ENCODE measurements around the gene CRY1.
A peak's percentile ranks its signal among the peaks of the same experiment; 100 is the strongest.

The CRY1 gene

DNA sequence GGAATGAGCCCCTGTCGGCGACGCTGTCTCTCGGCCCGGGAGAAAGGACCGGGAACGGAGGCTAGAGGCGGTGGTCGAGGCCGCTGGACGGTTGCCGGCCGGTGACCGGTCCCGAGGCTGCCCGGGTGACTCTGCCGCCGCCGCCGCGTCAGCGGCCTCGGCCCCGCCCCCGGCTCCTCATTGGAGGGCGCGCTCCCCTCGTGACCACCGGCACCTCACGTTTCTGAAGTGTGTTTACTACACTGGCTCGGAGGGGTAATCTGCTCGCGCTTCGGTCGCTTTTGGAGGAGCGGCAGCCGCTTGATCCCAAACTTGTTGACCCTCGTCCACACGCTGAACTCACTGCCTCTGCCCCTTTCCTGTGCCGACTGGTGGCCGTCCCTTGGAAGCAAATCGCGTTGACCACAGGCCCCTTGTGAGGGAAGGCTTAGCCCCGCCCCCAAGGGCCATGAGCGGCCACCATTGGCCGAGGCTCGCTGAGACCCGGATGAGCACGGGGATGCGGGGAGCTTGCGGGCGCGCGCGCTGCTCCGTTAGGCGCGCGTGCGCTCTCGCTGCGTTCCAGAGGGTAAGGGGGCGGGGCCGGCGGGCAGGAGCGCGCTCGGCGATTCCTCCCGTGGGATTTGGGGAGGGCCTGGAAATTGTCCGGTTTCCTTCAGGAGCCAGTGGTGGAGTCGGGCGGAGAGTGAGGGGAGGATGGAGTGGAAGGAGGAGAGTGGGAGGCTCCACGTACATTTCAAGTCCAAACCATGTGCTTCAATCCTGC lies at the start of gene CRY1:
Gene CRY1 (minus strand): TSS at position 133 of the 766 bp plus-strand sequence. CDS start 588 bp downstream, outside the sequence.
- DNase-seq (ENCODE audit: low read depth in 2 of 2) = peak; percentile 89 to 92

DNA sequence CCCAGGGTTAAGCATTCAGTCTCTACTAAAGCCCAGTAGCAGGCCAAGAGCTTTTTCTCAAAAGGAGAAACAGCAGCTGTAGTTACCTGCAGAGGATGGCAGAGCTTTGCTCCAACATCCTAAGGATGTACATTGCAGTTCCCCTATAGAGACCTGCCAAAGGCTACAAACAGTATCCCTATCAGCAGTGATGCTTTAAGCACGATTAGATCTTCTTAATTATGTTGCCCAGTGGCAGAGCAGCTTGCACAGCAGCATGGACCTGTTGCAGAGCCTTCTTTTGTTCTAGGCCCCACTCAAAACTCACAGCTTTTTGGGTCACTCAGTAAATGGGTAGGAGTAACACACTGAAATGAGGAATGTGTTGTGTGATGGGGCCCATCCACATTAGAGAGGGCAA lies 46.4 kb upstream of the CRY1 start:
- DNase-seq (ENCODE audit: low read depth in 2 of 2) = no peak

DNA sequence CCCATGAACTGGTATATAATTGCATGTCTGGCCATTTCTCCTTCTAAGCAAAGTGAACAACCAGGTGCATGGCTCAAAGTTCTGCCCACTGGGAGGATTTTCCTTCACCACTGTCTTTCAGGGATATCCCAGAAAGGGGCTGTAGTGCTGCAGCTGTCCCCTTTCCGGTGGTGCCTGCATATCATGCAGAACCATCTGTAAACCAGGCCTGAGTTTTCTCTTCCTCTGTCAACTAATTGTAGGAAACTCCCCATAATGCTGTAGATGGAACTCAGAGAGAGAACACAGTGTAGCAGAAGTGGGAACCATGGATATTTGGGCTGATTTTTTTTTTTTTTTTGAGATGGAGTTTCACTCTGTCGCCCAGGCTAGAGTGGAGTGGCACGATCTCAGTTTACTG lies 45.6 kb upstream of the CRY1 start:
- no peak for DNase-seq (ENCODE audit: low read depth in 2 of 2)

DNA sequence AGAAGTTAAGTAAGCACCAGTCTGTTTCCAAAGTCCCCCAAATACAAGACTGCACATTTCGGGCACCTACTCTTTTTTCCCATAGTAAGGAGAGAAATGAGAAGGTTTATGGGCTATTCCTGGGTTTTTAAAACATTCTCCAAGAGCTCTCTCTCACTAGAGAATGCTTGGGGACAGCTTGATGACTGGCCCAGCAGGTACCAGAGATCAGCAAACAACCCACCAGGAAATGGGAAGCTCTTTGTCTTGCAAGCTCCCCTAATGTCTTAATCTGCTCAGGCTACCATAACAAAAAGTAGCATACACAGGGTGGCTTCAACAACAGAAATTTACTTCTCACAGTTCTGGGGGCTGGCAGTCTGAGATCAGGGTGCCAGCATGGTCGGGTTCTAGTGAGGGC lies 41.8 kb upstream of the CRY1 start:
- no peak for DNase-seq (ENCODE audit: low read depth in 2 of 2)

DNA sequence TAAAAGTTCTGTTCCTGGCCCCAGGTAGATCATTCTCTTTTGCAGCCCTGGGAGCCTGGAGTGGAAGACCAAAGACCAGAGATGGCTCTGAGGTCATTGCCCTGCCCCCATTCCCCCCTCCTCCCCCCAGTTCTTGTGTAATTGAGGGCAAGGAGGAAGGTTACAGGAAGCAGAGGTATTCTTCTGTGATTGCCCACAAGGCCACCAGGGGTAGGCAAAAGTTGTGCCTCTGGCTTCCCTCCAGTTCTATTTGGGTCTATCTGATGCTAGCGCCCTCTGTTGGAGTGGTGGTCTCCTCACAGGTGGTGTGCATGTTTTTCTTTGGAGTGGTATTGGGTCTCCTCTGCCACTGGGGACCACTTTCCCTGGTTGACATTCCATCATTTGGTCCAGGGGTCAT lies 41.2 kb upstream of the CRY1 start:
- peak in 1 of 2 donors; percentile 13 for DNase-seq (ENCODE audit: low read depth in 2 of 2)

DNA sequence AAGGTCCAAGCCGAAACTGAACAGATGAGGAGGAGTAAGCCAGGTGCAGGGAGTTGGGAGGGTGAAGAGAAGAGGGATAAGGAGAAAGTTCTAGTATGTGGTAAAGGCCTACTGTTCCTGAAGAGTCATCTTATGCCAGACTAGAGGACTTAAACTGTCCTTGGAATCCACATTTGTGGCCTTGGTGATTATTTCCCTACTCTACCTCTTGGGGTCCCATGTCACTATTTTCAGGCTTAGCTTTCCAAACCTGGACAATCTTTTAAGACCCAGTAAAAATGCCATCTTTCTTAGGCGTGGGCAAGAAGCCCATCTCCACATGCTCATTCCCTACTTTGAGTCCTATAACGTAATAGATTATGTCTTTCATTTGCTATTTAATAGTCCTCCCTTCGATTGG lies 40.1 kb upstream of the CRY1 start:
- no peak for DNase-seq (ENCODE audit: low read depth in 2 of 2)

DNA sequence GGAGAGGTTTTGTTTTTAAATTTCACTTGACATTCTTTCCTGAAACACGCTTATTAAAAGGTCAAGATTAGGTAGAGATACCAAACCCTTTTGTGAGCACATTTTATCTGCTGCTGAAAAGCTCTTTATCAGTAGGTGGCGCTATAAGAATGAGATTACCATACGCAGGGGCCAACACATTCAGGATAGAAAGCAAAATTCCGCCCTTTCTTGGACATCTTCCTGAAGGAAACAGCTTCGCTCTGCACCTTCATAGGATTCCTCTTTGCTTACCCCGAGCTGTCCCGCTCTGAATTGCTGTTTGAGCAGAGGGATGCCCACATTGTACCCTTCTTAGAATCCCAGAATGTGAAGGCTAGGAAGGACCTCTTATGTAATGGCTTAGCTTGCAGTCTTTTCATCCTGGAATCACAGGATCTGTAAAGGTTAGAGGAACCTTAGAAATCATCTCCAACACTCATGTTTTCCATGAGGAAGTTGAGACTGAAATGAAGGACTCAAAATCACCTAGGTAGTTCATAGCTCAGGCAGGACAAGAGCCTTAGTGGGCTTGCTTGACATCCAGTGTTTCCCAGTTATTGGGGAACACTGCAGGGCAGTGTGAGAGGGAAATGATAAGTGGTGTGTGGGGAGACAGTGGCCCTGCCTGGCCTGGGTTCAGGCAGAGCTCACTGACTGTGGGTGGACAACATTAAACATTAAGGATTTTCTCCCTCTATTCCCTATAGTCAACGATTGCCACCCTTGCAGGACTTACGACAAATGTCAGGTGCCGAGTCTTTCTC lies 38.7 kb upstream of the CRY1 start:
- DNase-seq (ENCODE audit: low read depth in 2 of 2) = no peak

DNA sequence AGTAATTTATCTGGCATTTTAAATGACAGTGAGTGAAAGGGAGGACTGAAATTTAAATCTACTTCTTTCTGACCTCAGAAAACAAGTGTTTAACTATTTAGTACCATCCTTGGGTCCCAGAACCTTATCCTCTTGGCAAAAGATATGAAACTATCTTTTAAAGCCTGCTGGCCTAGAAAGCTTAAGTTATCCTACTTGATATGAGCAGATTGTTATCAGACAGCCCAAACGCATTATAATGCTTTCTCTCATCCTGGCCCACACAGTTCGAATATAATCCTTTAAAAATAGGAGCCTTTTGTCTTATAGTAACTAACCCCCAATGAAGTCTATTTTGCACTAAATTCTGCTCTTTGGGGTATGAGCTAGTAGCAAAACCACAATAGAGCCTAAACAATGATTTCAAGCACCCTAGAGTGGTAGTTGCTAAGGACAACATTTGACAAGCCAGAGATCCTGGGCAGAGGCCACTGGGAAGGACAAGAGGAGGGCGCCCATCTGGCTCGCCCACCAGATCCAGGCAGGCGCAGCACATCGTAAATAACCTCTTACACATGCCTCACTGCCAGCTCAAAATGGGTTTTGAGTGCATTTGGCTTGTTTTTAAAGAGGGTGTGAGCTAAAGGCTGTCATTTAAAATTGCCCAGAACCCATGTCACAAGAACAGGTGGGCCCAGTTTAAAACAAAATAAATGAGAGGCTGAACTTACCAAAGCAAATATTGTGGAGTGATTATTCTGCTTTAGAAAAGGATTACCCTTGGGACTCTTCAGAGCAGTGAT lies 37.7 kb upstream of the CRY1 start:
- no peak for DNase-seq (ENCODE audit: low read depth in 2 of 2)

DNA sequence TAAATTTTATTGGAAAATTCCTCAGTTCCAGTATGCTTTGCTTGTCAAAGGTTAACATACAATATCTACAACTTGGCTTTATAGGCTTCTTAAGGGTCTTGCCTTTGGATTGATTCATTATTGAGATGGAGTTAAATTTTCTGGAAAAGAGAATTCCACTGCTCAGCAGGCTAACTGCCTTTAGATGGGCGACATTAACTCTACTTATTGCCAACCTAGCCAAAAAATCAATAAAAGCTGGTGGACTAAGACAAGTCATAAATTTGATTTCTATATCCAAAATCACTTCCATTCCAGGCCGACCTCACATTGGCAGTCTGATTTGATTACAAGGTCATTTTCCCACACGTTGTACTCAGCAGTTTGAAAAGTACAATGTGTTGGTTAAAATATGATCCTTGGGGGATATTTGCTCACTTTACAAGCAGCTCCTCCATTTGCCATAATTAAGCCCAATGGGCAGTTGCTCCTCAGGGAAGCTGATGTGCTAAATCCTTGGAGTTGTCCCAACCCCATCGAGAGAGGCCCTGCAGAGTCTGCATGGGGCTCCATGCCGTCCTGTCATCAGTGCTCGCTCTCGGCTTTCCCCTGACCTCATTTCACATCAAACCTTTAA lies 36.1 kb upstream of the CRY1 start:
- DNase-seq (ENCODE audit: low read depth in 2 of 2) = no peak

DNA sequence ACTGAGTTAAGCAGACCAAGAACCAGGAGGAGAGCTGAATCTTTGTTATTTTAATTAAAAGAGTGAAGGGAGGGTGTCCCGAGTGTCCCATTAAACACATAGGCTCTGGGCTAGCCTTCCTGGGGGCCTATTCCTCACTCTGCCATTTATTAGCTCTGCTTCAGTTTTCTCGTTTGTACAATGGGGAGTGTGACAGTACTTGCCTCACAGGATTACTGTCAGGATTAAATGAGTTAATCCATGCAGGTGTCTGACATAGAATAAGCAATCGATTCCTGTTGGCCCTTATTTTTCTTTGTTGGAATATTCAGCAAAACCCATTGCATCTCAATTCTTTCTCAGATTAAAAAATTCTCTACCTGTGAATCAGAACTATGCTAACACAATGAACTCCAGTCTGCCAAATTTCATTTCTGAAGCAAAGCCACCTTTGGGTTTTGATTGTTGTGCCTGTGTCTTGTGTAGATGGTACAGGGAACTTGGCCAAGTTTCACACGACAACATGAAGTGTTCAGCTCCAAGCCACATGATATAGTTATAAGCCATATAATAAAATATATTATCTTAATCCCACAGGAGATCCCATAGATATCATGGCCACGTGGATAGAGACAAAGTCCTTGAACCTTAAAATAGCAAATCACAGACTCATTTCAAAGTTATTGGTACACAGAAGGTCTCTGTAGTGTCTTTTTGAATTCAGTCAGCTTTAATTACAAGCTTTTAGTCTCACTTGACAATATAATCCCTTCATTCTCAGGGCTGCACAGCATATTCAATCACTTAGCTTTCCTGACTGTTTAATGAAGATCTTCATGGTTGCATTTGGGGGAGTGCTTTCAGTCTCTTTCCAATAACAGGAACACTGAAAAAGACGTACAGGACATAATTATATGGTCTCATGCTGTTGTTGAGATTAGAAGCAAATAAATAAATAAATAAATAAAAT lies 34.4 kb upstream of the CRY1 start:
- DNase-seq (ENCODE audit: low read depth in 2 of 2) = no peak

DNA sequence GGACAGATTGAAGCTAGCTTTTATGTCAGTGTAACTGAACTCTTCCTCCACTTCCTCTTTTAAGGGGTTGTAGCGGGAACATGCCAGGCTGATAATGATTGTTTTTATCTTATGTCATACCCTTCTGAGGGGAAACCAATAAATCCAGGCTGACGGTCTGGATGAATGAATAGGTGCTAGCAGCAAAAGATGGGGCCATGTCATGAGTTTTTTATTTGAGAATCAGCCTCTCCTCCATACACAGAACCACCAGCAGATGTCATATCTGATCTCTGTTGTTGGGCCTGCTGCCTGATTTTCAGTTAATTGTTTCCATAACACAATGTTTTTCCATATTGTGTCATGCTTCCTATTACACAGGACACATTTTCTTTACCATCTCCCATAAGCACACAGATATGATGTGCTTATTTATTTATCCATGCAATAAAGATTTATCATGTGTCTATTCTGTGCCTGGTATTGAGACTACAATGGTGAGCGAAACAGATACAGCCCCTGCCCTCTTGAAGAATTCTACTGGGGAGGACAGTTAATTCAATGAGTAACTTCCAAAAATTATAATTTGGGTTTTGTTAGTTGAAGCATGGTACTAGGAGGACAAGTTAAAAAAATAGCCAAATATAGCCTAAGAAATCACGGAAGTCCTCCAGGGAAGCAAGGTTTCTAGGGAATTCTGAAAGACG lies 33.6 kb upstream of the CRY1 start:
- DNase-seq (ENCODE audit: low read depth in 2 of 2) = no peak

DNA sequence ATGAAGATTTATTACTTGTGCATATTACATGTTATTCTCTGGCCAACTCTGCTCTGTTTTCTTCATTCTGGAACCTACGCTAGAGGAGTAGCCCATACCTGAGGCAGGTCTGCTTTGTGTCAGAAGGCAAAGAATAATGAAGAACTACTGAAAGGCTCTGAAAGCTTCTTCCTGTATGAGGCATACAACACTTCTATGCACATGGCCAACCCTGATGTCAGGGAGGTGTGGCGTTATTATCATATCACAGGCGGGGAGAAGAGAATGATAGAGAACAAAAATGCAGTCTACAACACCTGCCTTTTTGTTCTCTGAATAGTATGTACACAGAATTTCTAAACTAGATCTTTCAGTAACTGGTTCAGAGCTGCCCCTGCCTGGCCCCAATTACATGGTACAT lies 32.5 kb upstream of the CRY1 start:
- DNase-seq (ENCODE audit: low read depth in 2 of 2) = no peak

DNA sequence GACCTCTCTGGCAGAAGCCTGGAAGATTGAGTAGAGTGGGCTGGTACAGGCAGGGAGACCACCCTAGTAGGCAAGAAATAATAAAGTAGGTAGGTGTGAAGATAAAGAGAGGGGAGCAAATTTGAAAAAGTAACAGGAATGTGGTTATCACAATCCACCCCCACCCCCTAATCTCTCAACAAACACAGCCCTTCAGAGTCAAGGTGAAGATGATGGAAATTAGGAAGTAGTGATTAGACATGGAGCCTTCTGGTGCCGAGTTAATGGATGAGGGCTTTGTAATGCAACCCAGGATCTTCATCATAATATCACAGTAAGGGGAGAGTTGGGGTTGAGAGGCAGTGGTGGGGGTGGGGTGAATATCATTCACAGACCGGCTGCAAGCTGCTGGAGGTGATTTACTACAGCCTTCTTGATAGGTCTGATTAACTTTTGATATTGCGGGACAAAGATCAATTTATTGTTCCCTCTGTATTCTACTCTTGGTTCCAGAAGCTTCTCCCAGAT lies 29.2 kb upstream of the CRY1 start:
- no peak for DNase-seq (ENCODE audit: low read depth in 2 of 2)

DNA sequence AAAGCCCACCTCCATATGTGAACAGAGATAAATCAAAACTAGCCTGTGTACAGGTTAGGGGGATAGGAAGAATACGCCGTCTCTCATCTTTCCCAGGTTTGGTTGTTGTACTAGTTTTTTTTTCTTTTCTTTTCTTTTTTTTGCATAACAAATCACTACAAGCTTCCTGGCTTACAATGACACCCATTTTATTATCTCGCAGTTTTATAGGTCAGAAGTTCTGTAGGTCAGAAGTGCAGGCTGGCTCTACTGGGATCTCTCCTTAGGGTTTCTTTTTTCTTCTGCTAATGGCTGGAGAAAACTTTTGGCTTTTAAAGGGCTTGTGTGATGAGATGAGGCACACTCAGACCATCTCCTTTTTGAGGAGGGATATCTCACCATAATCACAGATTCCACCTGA lies 25.7 kb upstream of the CRY1 start:
- no peak for DNase-seq (ENCODE audit: low read depth in 2 of 2)

DNA sequence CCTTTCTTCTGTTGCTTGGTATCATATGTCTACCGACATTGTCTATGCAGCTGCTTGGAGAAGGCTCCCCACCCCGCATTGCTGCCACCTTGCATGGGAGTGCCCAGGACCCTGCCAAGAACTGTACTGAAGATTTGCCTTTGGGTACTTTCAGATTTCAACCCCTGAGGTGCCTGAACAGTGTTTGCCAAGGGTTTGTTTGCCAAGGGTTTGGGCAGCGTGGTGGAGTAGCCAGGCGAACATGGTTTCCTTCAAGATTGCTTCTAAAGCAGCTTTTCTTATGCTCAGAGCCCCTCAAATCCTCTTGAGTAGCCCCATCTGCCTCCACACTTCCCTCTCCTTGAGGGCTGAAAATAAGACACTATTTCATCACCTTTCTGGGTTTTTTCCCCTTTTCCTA lies 25.3 kb upstream of the CRY1 start:
- no peak for DNase-seq (ENCODE audit: low read depth in 2 of 2)

DNA sequence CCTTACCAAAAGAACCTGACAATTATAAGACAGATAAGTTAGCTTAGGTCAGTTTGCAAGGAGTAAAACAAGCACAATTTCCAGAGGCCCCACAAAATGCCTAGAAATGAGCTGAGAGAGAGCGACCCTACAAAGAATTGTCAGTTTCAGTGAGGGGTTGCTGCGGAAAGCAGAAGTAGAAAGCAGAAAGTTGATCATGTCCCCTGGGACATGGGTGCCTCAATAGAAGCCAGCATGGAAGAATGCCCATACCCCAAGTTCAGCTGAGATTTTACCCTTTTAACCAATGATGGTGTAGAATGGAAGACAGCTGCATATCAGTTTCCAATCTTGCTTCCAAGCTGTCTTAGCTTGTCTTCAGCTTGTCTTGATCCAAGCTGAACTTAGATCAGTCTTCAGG lies 21.8 kb upstream of the CRY1 start:
- DNase-seq (ENCODE audit: low read depth in 2 of 2) = no peak

DNA sequence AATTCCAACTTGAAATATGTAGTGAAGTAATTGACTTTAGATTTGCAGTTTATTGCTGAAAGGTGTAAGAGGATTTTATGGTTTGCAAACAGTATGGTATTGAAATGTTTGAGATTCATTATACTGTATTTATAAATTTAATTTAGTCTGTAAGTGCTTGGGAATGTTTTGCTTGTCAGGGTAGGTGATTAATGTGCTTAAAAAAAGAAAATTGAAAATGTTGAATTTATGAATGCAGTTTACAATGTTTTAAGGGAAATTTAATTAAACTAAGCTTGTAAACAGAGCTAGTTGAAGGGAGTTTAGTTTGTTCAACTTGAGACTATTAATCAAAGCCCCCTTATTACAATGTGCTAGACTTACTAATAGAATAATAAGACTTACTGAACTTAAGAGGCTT lies 18.0 kb upstream of the CRY1 start:
- no peak for DNase-seq (ENCODE audit: low read depth in 2 of 2)

DNA sequence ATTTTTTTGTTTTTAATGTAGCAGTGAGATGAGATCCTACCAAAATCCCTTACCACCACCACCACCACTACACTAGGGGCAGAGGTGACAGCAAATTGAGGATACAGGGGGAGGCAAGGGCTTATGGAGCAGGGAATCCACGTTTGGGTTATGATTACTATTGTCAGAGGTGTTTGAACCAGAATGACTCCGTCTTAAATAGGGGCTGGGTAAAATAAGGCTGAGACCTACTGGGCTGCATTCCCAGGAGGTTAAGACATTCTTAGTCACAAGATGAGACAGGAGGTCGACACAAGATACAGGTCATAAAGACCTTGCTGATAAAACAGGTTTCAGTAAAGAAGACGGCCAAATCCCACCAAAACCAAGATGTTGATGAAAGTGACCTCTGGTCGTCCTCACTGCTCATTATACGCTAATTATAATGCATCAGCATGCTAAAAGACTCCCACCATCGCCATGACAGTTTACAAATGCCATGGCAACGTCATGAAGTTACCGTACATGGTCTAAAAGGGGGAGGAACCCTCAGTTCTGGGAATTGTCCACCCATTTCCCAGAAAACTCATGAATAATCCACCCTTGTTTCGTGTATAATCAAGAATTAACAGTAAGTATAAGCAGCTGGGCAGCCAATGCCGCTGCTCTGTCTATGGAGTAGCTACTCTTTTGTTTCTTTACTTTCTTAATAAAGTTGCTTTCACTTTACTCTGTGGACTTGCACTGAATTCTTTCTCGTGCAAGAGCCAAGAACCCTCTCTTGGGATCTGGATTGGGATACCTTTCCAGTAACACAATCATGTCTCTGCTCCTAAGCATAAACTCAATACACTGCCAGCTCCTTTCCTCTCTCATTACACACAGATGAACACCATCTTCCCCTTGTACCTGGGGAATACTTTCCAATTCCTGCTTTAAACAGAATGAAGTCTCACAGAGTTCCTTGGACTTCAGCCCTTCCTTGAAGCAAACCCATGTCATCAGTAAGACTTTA lies 16.7 kb upstream of the CRY1 start:
- DNase-seq (ENCODE audit: low read depth in 2 of 2) = no peak

DNA sequence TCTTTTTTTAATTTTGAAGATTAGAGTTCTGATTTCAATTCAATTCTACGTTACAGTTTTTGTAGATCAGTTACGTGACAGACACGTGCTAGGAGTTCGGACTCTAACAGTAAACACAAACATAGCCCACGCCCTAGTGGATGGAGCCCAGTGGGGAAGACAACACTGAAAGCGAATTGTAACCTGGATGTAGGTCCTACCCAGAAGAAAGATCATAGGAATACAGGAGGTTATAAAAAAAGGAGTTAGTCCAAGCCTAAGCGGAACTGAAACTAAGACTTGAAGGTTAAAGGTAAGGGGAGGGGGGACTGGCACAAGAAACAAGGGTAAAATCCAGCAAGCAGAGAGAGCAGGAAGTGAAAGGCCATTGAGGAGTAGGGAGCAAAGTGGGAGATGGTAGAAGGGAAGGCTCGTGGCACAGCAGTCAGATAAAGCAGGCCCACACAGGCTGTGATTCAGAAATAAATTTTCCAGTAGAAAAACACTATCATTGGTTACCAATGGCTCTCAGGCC lies 15.7 kb upstream of the CRY1 start:
- DNase-seq (ENCODE audit: low read depth in 2 of 2) = no peak

All from stimulated activated CD8-positive, alpha-beta memory T cell treated with anti-CD3 and anti-CD28 coated beads, Interleukin-2, amount 100 ng/mL, for 48 hours (primary cell).